Renal cortical epithelial cell (primary cell): ENCODE measurements around the gene REPS2. TPM values are rescaled to one million over a fixed set of nuclear protein-coding genes. Genes with fewer than 3 reads are reported as not detected.

ENCODE experiments used
- DNase-seq: peaks from one replicate; pipeline ENCODE4 v3.0.0-alpha.2; 2011; ENCODE audit warnings: low read depth
- total RNA-seq: library from RNA; depleted of rRNA; stranded (reverse); fragments of >200 nt; gene quantifications from 2 replicates; pipeline ENCODE4 v1.2.3, GENCODE V29; 2014

Gene REPS2
- total RNA-seq, 1 donor from 2014 or later: 37.8 TPM

DNA sequence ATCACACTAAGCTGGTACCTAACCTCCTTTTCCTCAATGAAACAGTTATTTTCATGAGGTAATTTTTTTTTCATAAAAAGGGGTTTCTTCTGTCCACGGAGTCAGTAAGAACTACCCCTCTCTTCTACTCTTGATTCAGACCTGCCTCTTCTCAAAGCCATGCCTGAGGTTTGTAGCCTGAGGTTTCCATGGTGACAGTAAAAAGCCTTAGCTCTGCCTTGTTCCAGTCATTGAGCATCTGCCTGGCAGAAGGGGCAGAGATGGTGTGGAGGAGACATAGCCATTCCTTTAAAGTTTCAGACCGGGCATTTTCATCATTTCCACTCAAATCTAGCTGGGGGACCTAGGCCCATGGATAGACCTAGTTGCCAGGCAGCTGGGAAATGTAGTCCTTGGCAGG is 135.5 kb downstream of the REPS2 start:
- peak; percentile 36 for DNase-seq

DNA sequence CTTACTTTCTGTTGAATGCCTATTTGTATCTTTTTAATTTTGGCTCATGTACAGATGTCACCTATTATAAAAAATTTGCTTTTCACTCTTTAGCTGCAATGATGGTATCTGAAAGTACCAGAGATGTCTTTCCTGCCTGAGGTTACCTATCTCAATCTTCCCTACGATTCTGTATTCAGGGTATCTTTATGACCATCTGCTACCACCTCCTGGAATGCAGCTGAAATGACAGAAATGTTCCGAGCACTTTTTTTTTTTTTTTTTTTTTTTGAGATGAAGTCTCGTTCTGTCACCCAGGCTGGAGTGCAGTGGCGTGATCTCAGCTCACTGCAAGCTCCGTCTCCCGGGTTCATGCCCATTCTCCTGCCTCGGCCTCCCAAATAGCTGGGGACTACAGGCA is 136.4 kb downstream of the REPS2 start:
- peak; percentile 7 for DNase-seq

DNA sequence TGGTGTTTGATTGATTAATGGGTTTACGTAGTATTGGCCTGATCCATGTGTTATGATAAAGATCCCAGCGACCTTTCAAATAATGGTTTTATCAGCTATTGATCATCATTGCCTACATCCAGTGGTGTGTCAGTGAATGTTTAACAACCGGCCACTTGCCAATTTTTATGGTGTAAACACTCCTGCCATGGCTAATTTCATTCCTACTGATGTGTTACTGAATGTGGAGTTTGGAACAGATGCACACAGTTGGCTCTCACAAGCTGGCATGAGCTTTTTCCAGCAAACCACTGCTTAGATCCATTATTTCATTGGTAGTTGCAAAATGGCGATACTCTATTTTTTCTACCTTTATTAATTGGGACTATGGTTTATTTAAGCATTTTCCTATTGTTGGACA is 139.9 kb downstream of the REPS2 start:
- DNase-seq: no peak

DNA sequence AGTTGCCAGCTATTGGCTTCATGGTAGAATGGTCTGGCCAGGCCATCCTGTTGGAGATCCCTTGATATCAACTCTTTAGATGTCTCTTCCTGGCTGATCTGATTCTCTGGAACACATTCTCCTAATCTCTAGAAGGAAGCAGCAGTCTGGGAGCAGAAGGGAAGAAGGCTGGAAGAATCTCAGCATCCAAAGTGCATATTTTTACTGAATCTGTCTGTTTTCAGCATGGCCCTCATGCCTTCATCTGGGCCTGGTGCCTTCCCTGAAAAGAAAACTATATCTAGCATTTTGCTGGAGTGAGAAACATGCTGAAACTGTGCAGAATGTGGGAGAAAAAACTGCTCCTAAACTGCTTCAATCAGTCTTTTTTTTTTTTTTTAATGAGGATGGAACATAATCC is 148.7 kb downstream of the REPS2 start:
- DNase-seq: no peak

DNA sequence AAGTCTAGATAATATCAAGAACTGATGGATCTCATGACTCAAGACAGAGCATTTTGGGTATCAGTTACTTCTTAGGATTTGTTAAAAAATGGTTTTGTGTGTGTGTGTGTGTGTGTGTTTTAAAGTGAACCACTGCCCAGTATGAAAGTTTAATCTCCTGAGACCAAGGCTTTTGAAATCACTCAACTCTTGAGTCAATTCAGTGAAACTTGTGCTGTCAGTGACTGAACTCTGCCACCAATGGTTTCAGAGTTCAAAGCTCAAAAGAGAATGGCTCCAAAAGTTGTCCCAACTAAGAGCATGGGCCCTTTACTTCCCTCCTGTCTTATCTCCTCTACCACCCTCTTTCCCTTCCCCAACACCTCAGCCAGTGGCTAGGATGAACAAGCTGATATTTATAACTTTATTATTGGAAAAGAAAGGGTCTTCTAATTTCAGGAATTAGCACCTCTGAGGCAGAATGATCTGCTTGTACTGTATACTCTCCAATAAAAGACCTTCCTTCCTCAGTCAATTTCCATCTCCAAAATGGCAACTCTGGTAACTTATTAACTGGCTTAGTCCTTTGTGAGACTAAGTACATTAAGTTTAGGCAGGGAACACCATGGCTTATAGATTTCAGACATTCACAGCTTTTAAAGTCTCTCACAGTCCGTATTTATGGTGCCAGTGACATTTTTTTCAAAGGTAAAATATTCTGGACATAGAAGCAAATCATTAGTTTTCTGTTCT is 152.2 kb downstream of the REPS2 start:
- DNase-seq: no peak

DNA sequence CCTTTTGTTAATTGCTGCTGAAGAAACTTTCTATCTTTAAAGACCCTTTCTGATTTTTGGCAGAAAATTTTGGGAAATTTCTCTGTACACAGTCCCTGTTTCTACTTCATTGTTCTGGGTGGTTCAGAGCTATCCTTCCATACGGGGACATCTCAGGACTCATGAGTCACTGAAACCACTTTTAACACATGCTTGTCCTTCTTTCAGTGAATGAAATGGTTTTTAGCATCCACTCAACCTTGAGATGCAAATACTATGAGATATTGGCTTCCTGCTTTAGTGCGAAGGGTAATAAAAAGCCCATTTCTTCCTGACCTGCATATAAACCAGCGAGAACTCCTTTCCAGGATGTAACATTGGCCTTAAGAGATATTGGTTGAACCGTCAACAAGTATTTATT is 158.0 kb downstream of the REPS2 start:
- no peak for DNase-seq

DNA sequence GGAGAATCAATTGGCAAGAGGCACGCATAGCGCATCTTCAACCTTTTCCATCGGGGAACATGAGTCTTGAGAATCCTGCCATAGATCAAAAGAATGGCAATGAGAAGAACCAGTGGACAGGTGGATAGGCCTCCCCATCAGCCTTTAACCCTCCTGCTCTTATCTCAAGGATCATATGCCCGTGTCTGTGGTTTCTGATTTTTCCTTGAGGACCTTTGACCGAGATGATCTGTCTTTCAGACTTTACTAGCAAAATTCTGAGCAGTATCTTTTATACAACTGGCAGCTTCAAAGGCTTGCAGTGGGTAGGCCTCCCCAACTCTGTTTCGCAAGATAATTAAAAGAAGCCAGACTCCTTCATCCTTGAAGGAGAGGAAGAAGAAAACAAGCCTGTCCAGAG is 174.4 kb downstream of the REPS2 start:
- DNase-seq: no peak

DNA sequence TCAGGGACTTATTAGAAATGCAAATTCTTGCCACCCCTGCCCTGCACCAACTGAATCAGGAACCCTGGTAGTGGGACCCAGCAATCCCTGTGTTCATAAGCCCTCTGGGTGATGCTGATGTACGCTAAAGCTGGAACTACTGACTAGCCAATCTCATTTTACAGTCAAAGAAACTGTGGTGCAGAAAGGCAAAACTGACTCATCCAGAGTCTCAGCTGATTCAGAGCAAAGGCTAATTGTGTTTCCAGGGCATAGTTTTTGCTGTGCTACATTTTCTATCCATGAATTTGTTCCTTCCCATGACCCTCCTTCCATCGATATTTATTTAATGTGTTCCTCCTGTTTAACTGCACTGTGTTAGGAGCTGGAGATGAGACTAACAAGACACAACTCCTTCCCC is 207.5 kb downstream of the REPS2 start:
- peak; percentile 6 for DNase-seq

DNA sequence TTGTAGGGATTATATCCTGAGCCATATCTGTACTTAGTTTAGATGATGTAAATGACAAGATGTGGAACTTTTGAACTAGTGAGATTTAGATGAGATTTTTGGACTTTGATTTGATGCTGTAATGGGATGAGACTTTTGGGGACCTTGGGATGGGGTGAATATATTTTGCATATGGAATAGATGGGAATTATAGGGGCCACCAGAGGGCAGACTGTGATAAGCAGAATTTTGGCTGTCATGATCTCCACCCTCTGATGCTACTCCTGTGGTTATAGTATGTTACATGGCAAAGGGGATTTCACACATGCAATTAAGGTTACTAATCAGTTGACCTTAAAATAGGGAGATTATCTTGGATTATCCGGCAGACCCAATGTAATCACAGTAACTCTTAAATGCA is 214.5 kb downstream of the REPS2 start:
- no peak for DNase-seq

DNA sequence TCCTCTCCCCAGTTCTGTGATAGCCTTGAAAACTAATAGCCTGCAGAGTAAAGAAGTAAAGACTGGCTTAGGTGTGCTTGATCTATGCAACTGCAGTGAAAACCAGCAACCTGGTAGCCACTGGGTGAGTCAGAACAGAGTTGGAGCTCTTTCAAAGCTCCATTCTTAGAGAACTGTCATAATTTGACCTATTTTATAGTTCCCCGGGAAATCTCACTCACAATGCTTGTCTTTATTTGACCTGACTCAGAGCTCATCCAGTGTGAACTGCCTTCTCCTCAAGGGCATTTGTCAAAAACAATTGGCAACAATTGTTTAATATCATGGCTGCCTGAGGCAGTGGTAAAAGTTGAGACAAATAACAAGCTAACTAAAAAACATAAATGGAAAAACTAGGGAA is 215.5 kb downstream of the REPS2 start:
- no peak for DNase-seq

DNA sequence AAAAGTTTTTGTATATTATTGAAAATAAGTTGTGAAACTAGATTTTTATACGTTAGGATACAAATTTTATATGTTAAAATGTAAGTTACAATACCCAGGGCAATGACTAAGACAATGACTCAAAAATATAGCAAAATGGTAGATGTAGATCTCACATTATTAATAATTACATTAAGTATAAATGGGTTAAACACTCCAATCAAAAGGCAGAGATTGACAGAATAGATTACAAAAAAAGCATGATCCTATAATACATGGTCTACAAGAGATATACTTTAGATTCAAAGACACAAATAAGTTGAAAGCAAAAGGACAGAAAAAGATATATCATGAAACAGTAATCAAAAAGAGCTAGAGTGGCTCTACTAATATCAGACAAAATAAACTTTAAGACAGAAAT is 217.6 kb downstream of the REPS2 start:
- no peak for DNase-seq

DNA sequence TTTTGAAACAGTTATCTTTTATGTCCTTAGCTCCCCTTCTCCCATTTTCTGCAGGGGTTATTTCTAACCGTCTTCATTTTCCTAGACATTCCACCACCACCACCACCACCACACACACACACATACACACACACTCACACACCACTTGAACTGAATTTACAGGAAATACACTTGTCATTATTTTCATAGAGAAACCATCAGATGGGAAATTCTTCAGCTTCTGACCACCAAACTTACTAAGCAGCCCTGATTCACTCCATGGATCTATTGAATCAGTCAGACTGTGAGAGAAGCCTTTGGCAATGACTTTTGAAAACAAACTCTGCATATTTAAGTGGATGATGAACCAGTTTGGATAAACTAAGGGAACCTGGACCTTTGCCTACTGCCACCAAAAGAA is 218.5 kb downstream of the REPS2 start:
- peak; percentile 7 for DNase-seq

DNA sequence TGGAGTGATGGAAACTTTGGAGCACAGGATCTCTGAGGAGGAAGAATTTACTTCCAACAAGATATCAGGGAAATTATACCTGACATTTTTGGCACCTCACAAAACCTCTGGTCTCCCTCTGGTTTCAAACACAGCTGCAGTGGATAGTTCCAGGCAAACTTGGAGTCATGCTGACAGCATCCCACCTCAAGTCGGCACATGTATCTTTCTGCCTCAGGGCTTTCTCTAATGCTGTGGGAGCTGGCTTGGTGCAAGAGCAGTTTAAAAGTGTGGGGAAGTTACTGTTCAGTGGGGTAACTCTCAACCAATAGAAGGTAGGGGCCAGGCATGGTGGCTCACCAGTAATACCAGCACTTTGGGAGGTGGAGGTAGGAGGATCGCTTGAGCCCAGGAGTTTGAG is 221.5 kb downstream of the REPS2 start:
- DNase-seq: no peak

DNA sequence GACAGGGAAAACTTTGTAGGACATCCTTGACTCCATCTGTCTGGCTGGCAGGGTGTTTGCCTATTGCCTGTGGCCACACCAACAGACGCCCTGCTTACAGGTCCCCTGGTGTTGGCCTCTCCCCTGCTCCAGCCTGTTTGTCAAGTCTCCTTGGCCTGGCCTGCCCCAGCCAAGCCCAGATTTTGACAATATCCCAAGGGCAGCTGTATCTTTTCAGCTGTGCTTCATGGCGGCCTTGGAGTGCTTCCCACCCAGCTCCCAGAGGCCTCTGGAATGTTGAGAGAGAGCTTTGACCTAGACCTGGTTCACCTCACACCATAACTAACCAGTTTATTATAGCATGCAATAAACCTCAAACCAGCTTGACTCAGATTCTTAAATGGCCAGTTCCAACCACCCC is 224.5 kb downstream of the REPS2 start:
- no peak for DNase-seq

DNA sequence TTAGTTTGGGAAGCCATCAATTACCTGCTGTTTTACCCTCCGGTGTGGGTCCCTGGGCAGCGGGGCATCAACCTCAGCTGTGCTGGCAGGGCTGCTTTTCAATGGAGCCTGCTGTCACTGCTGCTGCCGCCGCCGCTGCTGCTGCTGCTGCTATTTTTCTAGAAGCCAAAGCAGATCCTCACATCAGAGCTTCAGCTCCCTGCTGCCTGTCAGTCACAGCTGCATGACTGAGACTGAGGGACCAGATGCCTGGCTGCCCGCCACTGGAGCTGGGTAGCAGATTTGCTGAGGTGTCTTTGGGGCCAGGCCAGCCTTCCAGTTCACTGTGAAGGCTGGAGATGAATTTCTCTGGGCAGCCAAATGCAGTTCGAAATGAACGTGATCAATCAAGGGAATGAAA is 228.2 kb downstream of the REPS2 start:
- DNase-seq: no peak

DNA sequence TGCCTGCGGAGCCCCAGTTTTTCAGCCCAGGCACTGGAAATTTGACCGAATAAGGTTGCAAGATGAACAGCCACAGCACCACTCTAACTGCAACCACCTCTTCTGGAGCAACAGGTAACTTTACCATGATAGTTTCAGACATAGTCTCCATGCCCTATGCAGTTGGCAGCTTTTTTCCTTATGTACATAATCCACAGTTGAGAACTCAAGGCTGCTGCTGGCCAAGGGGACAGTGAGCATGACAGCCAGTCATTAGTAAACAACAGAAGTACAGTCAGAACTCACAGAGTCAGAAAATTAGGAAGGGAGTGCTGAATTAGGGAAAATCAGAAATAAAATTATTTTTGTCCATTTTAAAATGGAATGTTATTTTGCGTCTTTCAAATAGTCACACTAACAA is 235.9 kb downstream of the REPS2 start:
- no peak for DNase-seq

DNA sequence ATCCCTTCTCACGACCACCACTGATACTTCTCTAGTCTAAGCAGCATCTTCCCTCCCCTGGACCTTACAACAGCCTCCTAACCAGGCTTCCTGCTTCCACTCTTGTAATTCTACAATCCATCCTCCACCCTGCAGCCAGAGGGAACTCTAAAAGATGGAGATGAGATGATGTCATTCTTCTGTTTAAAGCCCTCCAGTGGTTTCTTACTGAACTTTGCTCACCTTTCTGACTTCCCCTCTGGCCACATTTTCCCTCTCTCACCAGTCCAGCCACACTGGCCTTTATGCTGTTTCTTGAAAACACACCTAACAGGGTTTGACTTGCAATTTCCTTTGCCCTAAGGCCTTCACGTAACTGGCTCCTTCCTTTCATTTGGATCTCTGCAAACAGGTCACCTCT is 237.1 kb downstream of the REPS2 start:
- DNase-seq: no peak

DNA sequence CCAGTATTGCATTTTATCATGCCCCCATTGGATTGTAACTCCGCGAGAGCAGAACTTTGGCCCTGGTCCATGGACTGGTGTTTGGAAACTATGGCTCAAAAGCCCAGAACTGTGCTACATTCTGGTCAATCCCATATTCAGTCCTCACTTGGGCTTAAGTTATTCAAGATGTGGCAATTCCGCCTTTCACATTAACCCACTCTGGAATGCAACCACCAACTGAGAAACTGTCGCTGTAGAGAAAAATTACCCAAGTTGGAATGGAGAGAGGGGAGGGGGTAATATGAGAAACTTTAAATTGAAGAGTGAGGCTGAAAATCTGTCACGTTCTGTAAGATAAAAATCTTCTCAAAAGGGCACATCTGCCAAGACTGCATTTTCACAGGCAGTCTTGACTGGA is 239.0 kb downstream of the REPS2 start:
- no peak for DNase-seq

DNA sequence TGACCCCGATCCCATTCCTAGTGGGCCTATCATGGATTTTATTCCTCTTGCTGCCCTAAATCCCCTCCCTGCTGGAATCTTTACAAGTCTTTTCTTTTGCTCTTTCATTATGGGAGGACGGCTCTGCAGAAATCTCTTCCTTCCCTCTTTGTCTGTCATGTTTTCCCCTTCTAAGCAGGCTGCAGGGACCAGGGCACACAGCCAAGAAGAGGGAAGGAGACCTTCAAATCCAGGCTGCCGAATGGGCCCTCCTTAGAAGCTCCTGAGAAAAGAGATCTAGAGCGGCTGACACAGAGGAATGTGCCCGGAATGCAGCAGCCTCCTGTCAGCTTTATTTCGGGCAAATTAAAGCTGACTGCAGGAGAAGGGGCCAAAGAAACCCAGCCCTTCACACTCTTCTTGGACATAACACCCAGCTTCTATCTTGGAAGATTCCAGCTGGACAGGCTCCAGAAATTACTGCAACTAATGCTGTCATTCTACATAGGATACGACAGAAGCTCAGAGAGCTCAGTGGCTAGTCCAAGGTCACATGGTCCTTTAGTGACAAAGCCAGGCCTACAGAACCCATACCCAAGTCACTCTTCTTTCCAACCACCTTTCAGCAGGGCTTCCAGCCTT is 240.8 kb downstream of the REPS2 start:
- no peak for DNase-seq

DNA sequence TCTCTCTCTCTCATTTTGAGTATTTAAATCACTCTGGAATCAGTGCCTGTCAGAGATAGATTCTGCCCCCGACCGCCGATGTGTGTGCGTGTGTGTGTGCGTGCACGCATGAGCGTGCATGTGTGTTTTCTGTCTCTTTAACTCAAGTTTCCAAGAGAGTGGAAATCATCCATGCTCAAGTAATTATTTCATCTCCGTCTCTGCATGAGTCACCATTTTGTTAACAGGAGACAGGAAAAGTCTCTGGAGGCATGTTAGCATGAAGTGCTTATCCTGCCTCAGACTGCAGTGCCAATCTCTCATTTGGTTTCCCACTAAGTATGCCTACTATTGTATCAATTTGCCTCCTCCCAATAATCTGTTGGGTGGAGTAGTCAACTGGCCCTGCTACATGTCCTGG is 245.6 kb downstream of the REPS2 start:
- peak; percentile 27 for DNase-seq
